ENCODE measurements around the gene MT1HL1. TPM values are rescaled to one million over a fixed set of nuclear protein-coding genes. Genes with fewer than 3 reads are reported as not detected.
"Not testable (repeated sequence)": the region's sequence is repeated elsewhere in the genome, so short reads cannot be mapped to it uniquely, and the experiment has no call there.

The MT1HL1 gene
- total and polyA plus RNA-seq, 2 donors: not detected

- DNase-seq (ENCODE audit: extremely low spot score): no peak
- 71% methylated on average over 14 of the region's 14 CpGs for WGBS
- no peaks in the 10 kb centered on the region for H3K4me1 ChIP-seq (ENCODE audit: insufficient read depth)
- H3K4me3 ChIP-seq (ENCODE audit: low read depth, low read length): no peak overlapping the region
- no peak overlapping the region for H3K27ac ChIP-seq (ENCODE audit: low read depth)
- no peaks in the 10 kb centered on the region for H3K36me3 ChIP-seq (ENCODE audit: insufficient read depth)
Measured at GRCh38 chr1:237007147-237007881, 3.1 kb upstream of the MT1HL1 start.

GRCh38 chr1:237005674-237006073 lies 1.4 kb upstream of the MT1HL1 start:
- 58% methylated on average over 4 of the region's 4 CpGs for WGBS
- Histone ChIP-seq H3K4me3 (ENCODE audit: low read depth, low read length) (no peak overlapping the region), H3K4me1 (ENCODE audit: insufficient read depth) (no peaks in the 10 kb centered on the region), H3K36me3 (ENCODE audit: insufficient read depth) (no peaks in the 10 kb centered on the region), H3K27ac (ENCODE audit: low read depth) (no peak overlapping the region)
- no peak for DNase-seq (ENCODE audit: extremely low spot score)

GRCh38 chr1:237003516-237003915 lies 725 bp downstream of the MT1HL1 start:
- DNase-seq (ENCODE audit: extremely low spot score): no peak
- 74% methylated on average over 8 of the region's 8 CpGs for WGBS
- no peak overlapping the region for H3K4me3 ChIP-seq (ENCODE audit: low read depth, low read length)
- no peaks in the 10 kb centered on the region for H3K36me3 ChIP-seq (ENCODE audit: insufficient read depth)
- H3K4me1 ChIP-seq (ENCODE audit: insufficient read depth): no peaks in the 10 kb centered on the region
- no peak overlapping the region for H3K27ac ChIP-seq (ENCODE audit: low read depth)

- Histone ChIP-seq H3K4me3 (ENCODE audit: low read depth, low read length) (no peak overlapping the region), H3K4me1 (ENCODE audit: insufficient read depth) (no peaks in the 10 kb centered on the region), H3K36me3 (ENCODE audit: insufficient read depth) (no peaks in the 10 kb centered on the region), H3K27ac (ENCODE audit: low read depth) (no peak overlapping the region)
- WGBS: 94% methylated on average over 4 of the region's 4 CpGs
- DNase-seq (ENCODE audit: extremely low spot score): no peak
Measured at GRCh38 chr1:237000191-237000590, 4.0 kb downstream of the MT1HL1 start.

GRCh38 chr1:236998546-236998945 lies 5.7 kb downstream of the MT1HL1 start:
- 52% methylated on average over 3 of the region's 3 CpGs for WGBS
- no peaks in the 10 kb centered on the region for H3K36me3 ChIP-seq (ENCODE audit: insufficient read depth)
- no peak overlapping the region for H3K27ac ChIP-seq (ENCODE audit: low read depth)
- H3K4me1 ChIP-seq (ENCODE audit: insufficient read depth): no peaks in the 10 kb centered on the region
- DNase-seq (ENCODE audit: extremely low spot score): no peak
- no peak overlapping the region for H3K4me3 ChIP-seq (ENCODE audit: low read depth, low read length)

GRCh38 chr1:236997882-236998281 lies 6.4 kb downstream of the MT1HL1 start:
- Histone ChIP-seq H3K4me1 (ENCODE audit: insufficient read depth) (no peaks in the 10 kb centered on the region), H3K4me3 (ENCODE audit: low read depth, low read length) (no peak overlapping the region), H3K27ac (ENCODE audit: low read depth) (no peak overlapping the region), H3K36me3 (ENCODE audit: insufficient read depth) (no peaks in the 10 kb centered on the region)
- WGBS: 46% methylated on average over 12 of the region's 12 CpGs
- DNase-seq (ENCODE audit: extremely low spot score): no peak

- H3K27ac ChIP-seq (ENCODE audit: low read depth): no peak overlapping the region
- no peak for DNase-seq (ENCODE audit: extremely low spot score)
- WGBS: 85% methylated on average over 11 of the region's 11 CpGs
- no peaks in the 10 kb centered on the region for H3K36me3 ChIP-seq (ENCODE audit: insufficient read depth)
- H3K4me1 ChIP-seq (ENCODE audit: insufficient read depth): no peaks in the 10 kb centered on the region
- no peak overlapping the region for H3K4me3 ChIP-seq (ENCODE audit: low read depth, low read length)
Measured at GRCh38 chr1:236997361-236997760, 6.9 kb downstream of the MT1HL1 start.

- no peak for DNase-seq (ENCODE audit: extremely low spot score)
- WGBS: 93% methylated on average over 1 of the region's 1 CpG
- H3K27ac ChIP-seq (ENCODE audit: low read depth): no peak overlapping the region
- H3K4me1 ChIP-seq (ENCODE audit: insufficient read depth): no peaks in the 10 kb centered on the region
- H3K36me3 ChIP-seq (ENCODE audit: insufficient read depth): no peaks in the 10 kb centered on the region
- H3K4me3 ChIP-seq (ENCODE audit: low read depth, low read length): no peak overlapping the region
Measured at GRCh38 chr1:236994450-236994849, 9.8 kb downstream of the MT1HL1 start.

- no peaks in the 10 kb centered on the region for H3K4me1 ChIP-seq (ENCODE audit: insufficient read depth)
- no peaks in the 10 kb centered on the region for H3K36me3 ChIP-seq (ENCODE audit: insufficient read depth)
- H3K27ac ChIP-seq (ENCODE audit: low read depth): no peak overlapping the region
- no peak for DNase-seq (ENCODE audit: extremely low spot score)
- H3K4me3 ChIP-seq (ENCODE audit: low read depth, low read length): no peak overlapping the region
- 80% methylated on average over 8 of the region's 8 CpGs for WGBS
Measured at GRCh38 chr1:236992449-236992848, 11.8 kb downstream of the MT1HL1 start.

GRCh38 chr1:236990052-236990445 lies 14.2 kb downstream of the MT1HL1 start:
- Histone ChIP-seq H3K36me3 (ENCODE audit: insufficient read depth) (no peaks in the 10 kb centered on the region), H3K4me1 (ENCODE audit: insufficient read depth) (no peaks in the 10 kb centered on the region), H3K4me3 (ENCODE audit: low read depth, low read length) (no peak overlapping the region), H3K27ac (ENCODE audit: low read depth) (no peak overlapping the region)
- 98% methylated on average over 1 of the region's 1 CpG for WGBS
- no peak for DNase-seq (ENCODE audit: extremely low spot score)

- Histone ChIP-seq H3K36me3 (ENCODE audit: insufficient read depth) (no peaks in the 10 kb centered on the region), H3K27ac (ENCODE audit: low read depth) (no peak overlapping the region)
- 92% methylated on average over 3 of the region's 3 CpGs for WGBS
Measured at GRCh38 chr1:236989290-236990051, 14.8 kb downstream of the MT1HL1 start.

GRCh38 chr1:236983818-236984217 lies 20.4 kb downstream of the MT1HL1 start:
- H3K27ac ChIP-seq (ENCODE audit: low read depth): no peak overlapping the region
- H3K4me1 ChIP-seq (ENCODE audit: insufficient read depth): no peaks in the 10 kb centered on the region
- H3K4me3 ChIP-seq (ENCODE audit: low read depth, low read length): no peak overlapping the region
- DNase-seq (ENCODE audit: extremely low spot score): no peak
- no peaks in the 10 kb centered on the region for H3K36me3 ChIP-seq (ENCODE audit: insufficient read depth)

More at GRCh38 chr1:236989290-236990051, 14.8 kb downstream of the MT1HL1 start:
- Histone ChIP-seq H3K4me3 (ENCODE audit: low read depth, low read length) (no peak overlapping the region), H3K4me1 (ENCODE audit: insufficient read depth) (no peaks in the 10 kb centered on the region)
- no peak for DNase-seq (ENCODE audit: extremely low spot score)

- no peak overlapping the region for H3K4me3 ChIP-seq (ENCODE audit: low read depth, low read length)
- WGBS: 94% methylated on average over 1 of the region's 1 CpG
- H3K27ac ChIP-seq (ENCODE audit: low read depth): no peak overlapping the region
- H3K4me1 ChIP-seq (ENCODE audit: insufficient read depth): no peaks in the 10 kb centered on the region
- DNase-seq (ENCODE audit: extremely low spot score): no peak
- H3K36me3 ChIP-seq (ENCODE audit: insufficient read depth): no peaks in the 10 kb centered on the region
Measured at GRCh38 chr1:236982380-236982779, 21.9 kb downstream of the MT1HL1 start.

- not testable (repeated sequence) for H3K4me1 ChIP-seq (ENCODE audit: insufficient read depth); H3K36me3 ChIP-seq (ENCODE audit: insufficient read depth); H3K27ac ChIP-seq (ENCODE audit: low read depth); H3K4me3 ChIP-seq (ENCODE audit: low read depth, low read length); DNase-seq (ENCODE audit: extremely low spot score)
- 94% methylated on average over 20 of the region's 20 CpGs for WGBS
Measured at GRCh38 chr1:236981431-236981830, 22.8 kb downstream of the MT1HL1 start.

All from urinary bladder (tissue), 4 donors.